Measurements from ENCODE around the gene CDKN2B. TPM values are rescaled to one million over a fixed set of nuclear protein-coding genes. Genes with fewer than 3 reads are reported as not detected.
A peak's percentile ranks its signal among the peaks of the same experiment; 100 is the strongest.

Gene CDKN2B
- polyA plus RNA-seq, 3 donors, result 0.30 to 0.33 (median 0.31) TPM

GRCh38 chr9:22037954-22038690 is 29.0 kb upstream of the CDKN2B start:
- DNase-seq (ENCODE audit: extremely low read depth in 1 of 11, low read depth in 9 of 11, low spot score in 4 of 11), result no peak

- DNase-seq (ENCODE audit: extremely low read depth in 1 of 11, low read depth in 9 of 11, low spot score in 4 of 11), result no peak
Observed at GRCh38 chr9:22036866-22037626, 27.9 kb upstream of the CDKN2B start.

- DNase-seq (ENCODE audit: extremely low read depth in 1 of 11, low read depth in 9 of 11, low spot score in 4 of 11), result no peak
Observed at GRCh38 chr9:22035591-22036011, 26.5 kb upstream of the CDKN2B start.

GRCh38 chr9:22033012-22033630 is 24.0 kb upstream of the CDKN2B start:
- no peak for DNase-seq (ENCODE audit: extremely low read depth in 1 of 11, low read depth in 9 of 11, low spot score in 4 of 11)

GRCh38 chr9:22031655-22032411 is 22.7 kb upstream of the CDKN2B start:
- no peak for DNase-seq (ENCODE audit: extremely low read depth in 1 of 11, low read depth in 9 of 11, low spot score in 4 of 11)

- DNase-seq (ENCODE audit: extremely low read depth in 1 of 11, low read depth in 9 of 11, low spot score in 4 of 11), result no peak
Observed at GRCh38 chr9:22030101-22030598, 21.0 kb upstream of the CDKN2B start.

GRCh38 chr9:22029231-22029630 is 20.1 kb upstream of the CDKN2B start:
- DNase-seq (ENCODE audit: extremely low read depth in 1 of 11, low read depth in 9 of 11, low spot score in 4 of 11), result no peak

- no peak for DNase-seq (ENCODE audit: extremely low read depth in 1 of 11, low read depth in 9 of 11, low spot score in 4 of 11)
Observed at GRCh38 chr9:22028394-22028793, 19.3 kb upstream of the CDKN2B start.

- no peak for DNase-seq (ENCODE audit: extremely low read depth in 1 of 11, low read depth in 9 of 11, low spot score in 4 of 11)
Observed at GRCh38 chr9:22026696-22027095, 17.6 kb upstream of the CDKN2B start.

GRCh38 chr9:22022396-22022795 is 13.3 kb upstream of the CDKN2B start:
- DNase-seq (ENCODE audit: extremely low read depth in 1 of 11, low read depth in 9 of 11, low spot score in 4 of 11), result no peak

GRCh38 chr9:22010866-22011625 is 1.9 kb upstream of the CDKN2B start:
- DNase-seq (ENCODE audit: extremely low read depth in 1 of 11, low read depth in 9 of 11, low spot score in 4 of 11), result peak in 10 of 11 donors; percentile 25 to 67 (median 56)

- no peak for DNase-seq (ENCODE audit: extremely low read depth in 1 of 11, low read depth in 9 of 11, low spot score in 4 of 11)
Observed at GRCh38 chr9:22009506-22009867, 382 bp upstream of the CDKN2B start.

GRCh38 chr9:22008384-22008716 is 755 bp downstream of the CDKN2B start:
- DNase-seq (ENCODE audit: extremely low read depth in 1 of 11, low read depth in 9 of 11, low spot score in 4 of 11), result no peak

GRCh38 chr9:22005702-22006606 is 3.2 kb downstream of the CDKN2B start:
- DNase-seq (ENCODE audit: extremely low read depth in 1 of 11, low read depth in 9 of 11, low spot score in 4 of 11), result no peak

GRCh38 chr9:22005021-22005701 is 3.9 kb downstream of the CDKN2B start:
- no peak for DNase-seq (ENCODE audit: extremely low read depth in 1 of 11, low read depth in 9 of 11, low spot score in 4 of 11)

- no peak for DNase-seq (ENCODE audit: extremely low read depth in 1 of 11, low read depth in 9 of 11, low spot score in 4 of 11)
Observed at GRCh38 chr9:22002038-22002437, 7.1 kb downstream of the CDKN2B start.

GRCh38 chr9:21998026-21998425 is 11.1 kb downstream of the CDKN2B start:
- DNase-seq (ENCODE audit: extremely low read depth in 1 of 11, low read depth in 9 of 11, low spot score in 4 of 11), result no peak
